PFSK-1 (cell line): ENCODE data around the gene MTUS2.

Source experiments
- FOXP2 ChIP-seq: optimal IDR thresholded peaks from 2 replicates; pipeline ENCODE3; 2011; ENCODE audit warnings: borderline replicate concordance, control low read depth, inconsistent platforms; ENCODE audit not compliant: insufficient read depth; ENCODE audit errors: extremely low read length, extremely low read depth
- POLR2AphosphoS5 ChIP-seq: IDR thresholded peaks from 2 replicates; pipeline ENCODE4 v1.6.1; 2012; ENCODE audit warnings: low read depth, mild to moderate bottlenecking, control low read depth, low read length, moderate library complexity
- SIN3A ChIP-seq: IDR thresholded peaks from 2 replicates; pipeline ENCODE4 v1.6.1; 2012; ENCODE audit warnings: mild to moderate bottlenecking, low read length, moderate library complexity, borderline replicate concordance; ENCODE audit not compliant: insufficient read depth
- TAF1 ChIP-seq: IDR thresholded peaks from 2 replicates; pipeline ENCODE4 v1.6.1; 2012; ENCODE audit warnings: low read length, control low read depth, borderline replicate concordance; ENCODE audit not compliant: insufficient read depth
- TF ChIP-seq, protein P1 (sequence below), 2 experiments: IDR thresholded peaks; 2 replicates each; pipeline versions ENCODE4 v1.6.1 to v1.8.0; 2011 to 2012; ENCODE audit warnings: low read depth in 2 of 2, low read length in 2 of 2, control low read depth in 1 of 2, inconsistent platforms in 1 of 2, mild to moderate bottlenecking in 1 of 2, moderate library complexity in 1 of 2; ENCODE audit not compliant: insufficient read depth in 1 of 2

MTUS2 gene

DNA sequence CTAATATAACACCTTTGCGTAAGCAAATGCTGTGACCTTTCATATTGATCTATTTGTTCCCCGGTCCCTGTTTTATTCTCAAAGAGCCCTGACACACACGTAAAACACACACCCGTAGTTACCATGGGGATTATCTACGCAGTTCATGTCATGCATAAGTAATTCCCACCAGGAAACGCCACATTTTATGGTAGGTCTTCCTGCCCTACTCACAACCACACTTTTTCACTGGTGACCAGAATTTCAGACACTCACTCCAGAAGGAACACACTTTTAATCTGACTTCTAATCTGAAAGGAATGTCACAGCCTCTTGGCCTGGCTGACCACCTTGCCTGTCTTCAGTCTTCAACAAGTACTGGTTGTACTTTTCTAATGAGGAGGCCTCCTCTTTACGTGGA is 728.6 kb downstream of the MTUS2 start:
- TF ChIP-seq SIN3A (no peak), FOXP2 (no peak), POLR2AphosphoS5 (no peak), TAF1 (no peak)
- TF ChIP-seq, protein P1, sequence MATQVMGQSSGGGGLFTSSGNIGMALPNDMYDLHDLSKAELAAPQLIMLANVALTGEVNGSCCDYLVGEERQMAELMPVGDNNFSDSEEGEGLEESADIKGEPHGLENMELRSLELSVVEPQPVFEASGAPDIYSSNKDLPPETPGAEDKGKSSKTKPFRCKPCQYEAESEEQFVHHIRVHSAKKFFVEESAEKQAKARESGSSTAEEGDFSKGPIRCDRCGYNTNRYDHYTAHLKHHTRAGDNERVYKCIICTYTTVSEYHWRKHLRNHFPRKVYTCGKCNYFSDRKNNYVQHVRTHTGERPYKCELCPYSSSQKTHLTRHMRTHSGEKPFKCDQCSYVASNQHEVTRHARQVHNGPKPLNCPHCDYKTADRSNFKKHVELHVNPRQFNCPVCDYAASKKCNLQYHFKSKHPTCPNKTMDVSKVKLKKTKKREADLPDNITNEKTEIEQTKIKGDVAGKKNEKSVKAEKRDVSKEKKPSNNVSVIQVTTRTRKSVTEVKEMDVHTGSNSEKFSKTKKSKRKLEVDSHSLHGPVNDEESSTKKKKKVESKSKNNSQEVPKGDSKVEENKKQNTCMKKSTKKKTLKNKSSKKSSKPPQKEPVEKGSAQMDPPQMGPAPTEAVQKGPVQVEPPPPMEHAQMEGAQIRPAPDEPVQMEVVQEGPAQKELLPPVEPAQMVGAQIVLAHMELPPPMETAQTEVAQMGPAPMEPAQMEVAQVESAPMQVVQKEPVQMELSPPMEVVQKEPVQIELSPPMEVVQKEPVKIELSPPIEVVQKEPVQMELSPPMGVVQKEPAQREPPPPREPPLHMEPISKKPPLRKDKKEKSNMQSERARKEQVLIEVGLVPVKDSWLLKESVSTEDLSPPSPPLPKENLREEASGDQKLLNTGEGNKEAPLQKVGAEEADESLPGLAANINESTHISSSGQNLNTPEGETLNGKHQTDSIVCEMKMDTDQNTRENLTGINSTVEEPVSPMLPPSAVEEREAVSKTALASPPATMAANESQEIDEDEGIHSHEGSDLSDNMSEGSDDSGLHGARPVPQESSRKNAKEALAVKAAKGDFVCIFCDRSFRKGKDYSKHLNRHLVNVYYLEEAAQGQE (IDR thresholded peaks at IDR 0.05; ENCODE audit: insufficient read depth in 1 of 2, low read depth in 2 of 2, low read length in 2 of 2), result no peak

DNA sequence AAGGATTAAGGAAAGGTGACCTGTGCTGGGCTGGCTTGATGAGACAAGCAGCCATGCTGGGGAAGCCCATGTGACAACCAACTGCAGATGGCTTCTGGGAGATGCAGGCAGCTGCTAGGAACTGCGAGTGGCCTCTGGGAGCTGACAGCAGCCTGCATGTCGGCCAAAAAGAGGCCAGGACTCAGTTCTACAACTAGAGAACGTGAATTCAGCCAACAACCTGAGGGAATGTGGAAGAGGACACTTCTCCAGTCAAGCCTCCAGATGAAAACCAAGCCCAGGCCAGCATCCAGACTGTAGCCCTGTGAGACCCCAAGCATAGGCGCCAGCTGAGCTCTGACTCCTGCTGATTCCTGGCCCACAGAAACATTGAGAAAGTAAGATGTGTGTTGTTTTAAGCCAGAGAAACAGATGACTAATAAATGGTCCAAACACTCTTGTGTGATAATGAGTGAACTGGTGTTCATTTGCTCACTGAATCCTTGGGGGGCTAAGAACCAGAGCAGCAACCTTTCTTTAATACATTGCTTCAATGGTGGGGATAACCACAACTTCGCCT is 730.4 kb downstream of the MTUS2 start:
- TF ChIP-seq POLR2AphosphoS5, result no peak
- TF ChIP-seq SIN3A, result no peak
- TF ChIP-seq, protein P1 (IDR thresholded peaks at IDR 0.05; ENCODE audit: insufficient read depth in 1 of 2, low read depth in 2 of 2, low read length in 2 of 2), result no peak

DNA sequence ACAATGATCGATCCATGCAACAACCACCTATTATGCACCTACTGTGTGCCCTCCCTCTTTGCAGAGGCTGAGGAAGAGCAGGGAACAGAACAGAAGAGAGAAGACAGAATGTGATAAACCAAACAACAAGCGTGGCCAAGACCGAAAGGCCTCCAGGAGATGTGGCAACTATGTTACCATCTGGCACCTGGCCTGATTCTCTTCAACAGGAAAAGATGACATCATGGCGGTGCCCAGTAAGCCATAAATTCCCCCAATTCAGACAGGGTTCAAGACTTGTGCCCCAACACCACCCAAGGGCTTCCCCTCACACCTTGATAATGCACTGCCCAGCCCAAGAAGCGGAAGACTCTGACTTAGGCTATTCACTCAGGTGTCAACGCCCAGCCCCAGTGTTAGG is 731.1 kb downstream of the MTUS2 start:
- TF ChIP-seq SIN3A, result no peak
- no peak for TF ChIP-seq FOXP2
- TF ChIP-seq, protein P1 (IDR thresholded peaks at IDR 0.05; ENCODE audit: insufficient read depth in 1 of 2, low read depth in 2 of 2, low read length in 2 of 2), result no peak
- no peak for TF ChIP-seq POLR2AphosphoS5
- no peak for TF ChIP-seq TAF1
